ENCODE measurements around the gene KIAA1549.

GRCh38 chr7:138943061-138943460 is 38.1 kb downstream of the KIAA1549 start:
- TF ChIP-seq CTCF (IDR thresholded peaks at IDR 0.05; ENCODE audit: low read depth, low read length) (no peak), EZH2phosphoT487 (IDR thresholded peaks at IDR 0.05; ENCODE audit: low read depth) (no peak)

Data from OCI-LY3 (cell line).